WERI-Rb-1 (cell line): Measurements from ENCODE around the gene FHOD3.

Source experiments
- DNase-seq: peaks from one replicate; pipeline ENCODE4 v3.0.0-alpha.2; 2020
- H3K27ac ChIP-seq: fragments of 250-450 bp; sonication (Bioruptor Pico); 2 replicates; pipeline ENCODE4 v1.5.1; 2020; ENCODE audit warnings: mild to moderate bottlenecking, moderate library complexity
- H3K27me3 ChIP-seq: fragments of 250-450 bp; sonication (Bioruptor Pico); 2 replicates; pipeline ENCODE4 v1.5.1; 2021; ENCODE audit warnings: mild to moderate bottlenecking, low read depth, moderate library complexity; ENCODE audit not compliant: insufficient read depth, severe bottlenecking
- H3K36me3 ChIP-seq: fragments of 250-450 bp; sonication (Bioruptor Pico); 2 replicates; pipeline ENCODE4 v1.5.1; 2020; ENCODE audit warnings: mild to moderate bottlenecking, moderate library complexity
- H3K4me3 ChIP-seq: 2 replicates; pipeline ENCODE4 v1.5.1; 2011; ENCODE audit warnings: low read depth, mild to moderate bottlenecking, control low read depth, low read length
- H3K9me3 ChIP-seq: fragments of 250-450 bp; sonication (Bioruptor Pico); 2 replicates; pipeline ENCODE4 v1.5.1; 2021; ENCODE audit warnings: mild to moderate bottlenecking, moderate library complexity; ENCODE audit not compliant: severe bottlenecking
- CTCF ChIP-seq: IDR thresholded peaks from 2 replicates; pipeline ENCODE4 v1.5.1; 2011; ENCODE audit warnings: low read depth, mild to moderate bottlenecking, control low read depth, inconsistent platforms, low read length

FHOD3 gene

GRCh38 chr18:36783792-36784191 lies 486.3 kb downstream of the FHOD3 start:
- TF ChIP-seq CTCF, result no peak
- H3K27me3 ChIP-seq, result no peaks in the 10 kb centered on the region
- H3K9me3 ChIP-seq, result no peaks in the 10 kb centered on the region
- peaks cover 5% of the 10 kb centered on the region; the same call in 1 of the 2 replicates for H3K36me3 ChIP-seq
- no peak for DNase-seq
- H3K4me3 ChIP-seq, result no peak overlapping the region
- no peak overlapping the region for H3K27ac ChIP-seq

GRCh38 chr18:36786686-36787085 lies 489.2 kb downstream of the FHOD3 start:
- H3K9me3 ChIP-seq, result no peaks in the 10 kb centered on the region
- no peak overlapping the region for H3K4me3 ChIP-seq
- no peaks in the 10 kb centered on the region for H3K27me3 ChIP-seq
- no peak for TF ChIP-seq CTCF
- H3K36me3 ChIP-seq, result peaks cover 7% of the 10 kb centered on the region; the same call in 1 of the 2 replicates
- H3K27ac ChIP-seq, result no peak overlapping the region
- no peak for DNase-seq

- peaks cover 29% of the 10 kb centered on the region for H3K36me3 ChIP-seq
- no peak overlapping the region for H3K4me3 ChIP-seq
- H3K9me3 ChIP-seq, result no peaks in the 10 kb centered on the region
- DNase-seq, result no peak
- H3K27ac ChIP-seq, result no peak overlapping the region
- no peaks in the 10 kb centered on the region for H3K27me3 ChIP-seq
- no peak for TF ChIP-seq CTCF
These were observed 495.2 kb downstream of the FHOD3 start for GRCh38 chr18:36792634-36793283.

GRCh38 chr18:36798738-36799473 lies 501.4 kb downstream of the FHOD3 start:
- Histone ChIP-seq H3K27me3 (no peaks in the 10 kb centered on the region), H3K4me3 (no peak overlapping the region), H3K9me3 (no peaks in the 10 kb centered on the region), H3K27ac (no peak overlapping the region), H3K36me3 (peaks cover 60% of the 10 kb centered on the region)
- no peak for DNase-seq
- TF ChIP-seq CTCF, result no peak

GRCh38 chr18:36805105-36805504 lies 507.6 kb downstream of the FHOD3 start:
- TF ChIP-seq CTCF, result no peak
- H3K27ac ChIP-seq, result no peak overlapping the region
- no peak overlapping the region for H3K4me3 ChIP-seq
- no peaks in the 10 kb centered on the region for H3K9me3 ChIP-seq
- DNase-seq, result no peak
- peaks cover 66% of the 10 kb centered on the region for H3K36me3 ChIP-seq
- no peaks in the 10 kb centered on the region for H3K27me3 ChIP-seq
